ENCODE data around the gene PPP6C.
"Not testable (repeated sequence)": the region's sequence is repeated elsewhere in the genome, so short reads cannot be mapped to it uniquely, and the experiment has no call there.

The PPP6C gene

GRCh38 chr9:125180876-125181275 lies 8.7 kb downstream of the PPP6C start:
- DNase-seq: no peak

- not testable (repeated sequence) for DNase-seq
These were observed 9.8 kb downstream of the PPP6C start for GRCh38 chr9:125179776-125180175.

- no peak for DNase-seq
These were observed 11.7 kb downstream of the PPP6C start for GRCh38 chr9:125177888-125178287.

- no peak for DNase-seq
These were observed 13.0 kb downstream of the PPP6C start for GRCh38 chr9:125176636-125177035.

GRCh38 chr9:125172031-125172755 lies 17.4 kb downstream of the PPP6C start:
- no peak for DNase-seq

GRCh38 chr9:125169895-125170294 lies 19.7 kb downstream of the PPP6C start:
- DNase-seq: no peak

GRCh38 chr9:125166762-125167161 lies 22.8 kb downstream of the PPP6C start:
- DNase-seq: no peak

GRCh38 chr9:125162891-125163290 lies 26.7 kb downstream of the PPP6C start:
- not testable (repeated sequence) for DNase-seq

GRCh38 chr9:125161284-125161918 lies 28.2 kb downstream of the PPP6C start:
- DNase-seq: no peak

- no peak for DNase-seq
These were observed 28.9 kb downstream of the PPP6C start for GRCh38 chr9:125160750-125161149.

- no peak for DNase-seq
These were observed 33.1 kb downstream of the PPP6C start for GRCh38 chr9:125156551-125156950.

GRCh38 chr9:125153712-125154367 lies 35.8 kb downstream of the PPP6C start:
- DNase-seq: no peak

GRCh38 chr9:125151730-125152129 lies 37.9 kb downstream of the PPP6C start:
- no peak for DNase-seq

- DNase-seq: no peak
These were observed 39.0 kb downstream of the PPP6C start for GRCh38 chr9:125150349-125151245.

- no peak for DNase-seq
These were observed 42.1 kb downstream of the PPP6C start for GRCh38 chr9:125147401-125147951.

- DNase-seq: no peak
These were observed 43.4 kb downstream of the PPP6C start for GRCh38 chr9:125146247-125146646.

GRCh38 chr9:125145425-125145824 lies 44.2 kb downstream of the PPP6C start:
- no peak for DNase-seq

GRCh38 chr9:125143377-125144090 lies 46.1 kb downstream of the PPP6C start, which contains the start of gene SCAI:
Gene SCAI (minus strand): TSS chr9:125143528. CDS start chr9:125143437, 91 bp downstream.
- DNase-seq: peak; percentile 89

- DNase-seq: no peak
These were observed 46.8 kb downstream of the PPP6C start for GRCh38 chr9:125142560-125143376.

- DNase-seq: no peak
These were observed 47.9 kb downstream of the PPP6C start for GRCh38 chr9:125141751-125142150.

GRCh38 chr9:125141251-125141650 lies 48.4 kb downstream of the PPP6C start:
- no peak for DNase-seq
